Umbilical cord (tissue), 2 donors: ENCODE data around the gene HIF3A. TPM values are rescaled to one million over a fixed set of nuclear protein-coding genes. Genes with fewer than 3 reads are reported as not detected.

ENCODE experiments used
- DNase-seq: peaks from one replicate; pipeline ENCODE4 v3.0.0-alpha.2; 2015; ENCODE audit warnings: low spot score
- total RNA-seq: library from RNA; depleted of rRNA; stranded (reverse); fragments of >200 nt; gene quantifications from one replicate; pipeline ENCODE4 v1.2.3, GENCODE V29; 2014; ENCODE audit warnings: low replicate concordance; ENCODE audit not compliant: insufficient read depth

Gene HIF3A
- total RNA-seq, 1 donor from 2014 or later: 66.4 TPM

DNA sequence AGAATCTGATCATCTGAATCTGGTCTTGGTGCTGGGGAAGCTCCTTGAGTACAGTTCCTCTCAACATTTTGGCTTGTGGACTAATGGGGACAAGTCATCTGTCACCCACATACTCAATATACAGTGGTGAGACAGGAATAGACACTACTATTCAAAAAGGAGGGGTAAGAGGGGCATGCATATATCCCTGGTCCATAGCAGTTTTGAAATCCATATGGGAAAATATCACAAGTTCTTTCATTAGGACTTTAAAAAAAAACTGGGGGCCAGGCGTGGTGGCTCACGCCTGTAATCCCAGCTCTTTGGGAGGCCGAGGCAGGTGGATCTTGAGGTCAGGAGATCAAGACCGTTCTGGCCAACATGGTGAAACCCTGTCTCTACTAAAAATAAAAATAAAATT lies 29.8 kb downstream of the HIF3A start:
- DNase-seq: no peak

DNA sequence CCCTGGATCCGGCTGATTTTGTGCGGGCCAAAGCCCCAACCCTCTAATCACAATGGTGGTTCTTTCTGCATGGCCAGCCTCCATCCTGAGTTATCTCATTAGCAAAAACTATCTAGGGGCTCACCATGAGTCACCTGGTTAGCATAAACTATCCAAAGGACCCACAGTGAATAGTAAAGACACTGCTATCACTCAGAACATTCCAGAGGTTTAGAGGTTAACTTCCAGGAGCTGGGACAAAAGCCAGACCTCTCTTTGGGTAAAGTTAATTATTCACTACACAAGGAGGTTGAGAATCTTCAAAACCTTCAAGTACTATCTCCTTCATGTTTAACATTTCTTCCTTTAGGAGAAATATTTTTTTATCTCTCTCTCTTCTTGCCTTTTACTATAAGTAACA lies 31.2 kb downstream of the HIF3A start:
- DNase-seq: no peak

DNA sequence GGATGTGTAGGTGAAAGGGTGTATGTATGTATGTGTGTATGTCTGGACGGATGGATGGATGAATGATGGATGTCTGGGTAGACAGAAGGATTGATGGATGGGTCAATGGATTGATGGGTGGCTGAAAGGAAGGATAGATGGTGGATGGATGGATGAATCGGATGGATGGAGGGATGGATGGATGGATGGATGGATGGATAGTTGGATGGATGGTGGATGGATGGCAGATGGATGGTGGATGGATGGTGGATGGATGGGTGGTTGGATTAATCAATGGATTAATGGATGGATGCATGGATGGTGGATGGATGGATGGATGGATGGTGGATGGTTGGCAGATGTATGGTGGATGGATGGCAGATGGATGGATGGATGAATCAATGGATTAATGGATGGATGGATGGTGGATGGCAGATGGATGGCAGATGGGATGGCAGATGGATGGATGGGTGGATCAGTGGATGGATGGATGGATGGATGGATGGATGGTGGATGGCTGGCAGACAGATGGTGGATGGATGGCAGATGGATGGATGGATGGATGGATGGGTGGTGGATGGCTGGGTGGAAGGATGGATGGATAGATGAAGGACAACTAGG lies 33.6 kb downstream of the HIF3A start:
- DNase-seq: no peak

DNA sequence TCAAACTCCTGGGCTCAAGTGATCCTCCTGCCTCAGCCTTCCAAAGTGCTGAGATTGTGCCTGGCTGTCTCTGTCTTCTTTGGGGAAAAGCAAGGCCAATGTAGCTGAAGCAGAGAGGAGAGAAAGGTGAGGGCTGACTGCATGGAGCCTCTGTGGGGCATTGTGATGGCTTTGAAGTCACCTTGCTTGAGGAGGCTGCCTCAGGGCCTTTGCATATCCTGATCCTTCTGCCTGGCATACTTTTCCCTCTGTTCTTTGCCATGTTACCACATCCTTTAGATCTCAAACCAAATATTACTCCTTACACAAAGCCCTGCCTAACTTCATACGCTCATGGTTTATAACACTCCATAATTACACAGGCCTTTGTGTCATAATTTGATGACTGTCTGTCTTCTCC lies 40.6 kb downstream of the HIF3A start:
- no peak for DNase-seq

DNA sequence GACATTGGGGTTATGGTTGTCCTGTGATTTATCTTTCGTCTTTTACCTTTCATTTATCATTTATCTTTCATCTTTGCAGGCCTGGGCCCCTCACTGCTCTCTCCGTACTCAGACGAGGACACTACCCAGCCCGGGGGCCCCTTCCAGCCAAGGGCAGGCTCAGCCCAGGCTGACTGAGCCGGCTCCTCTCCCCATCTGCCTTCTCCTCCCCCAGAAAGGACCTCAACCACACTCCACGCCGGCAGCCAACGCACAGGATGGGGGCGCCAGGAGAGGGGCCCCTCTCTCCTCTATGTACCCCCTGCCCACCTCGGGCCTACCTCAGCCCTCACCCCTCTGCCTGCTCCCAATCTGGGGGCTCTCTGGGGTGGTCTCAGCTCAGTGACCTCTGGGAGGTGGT lies 42.6 kb downstream of the HIF3A start:
- peak; percentile 69 for DNase-seq

DNA sequence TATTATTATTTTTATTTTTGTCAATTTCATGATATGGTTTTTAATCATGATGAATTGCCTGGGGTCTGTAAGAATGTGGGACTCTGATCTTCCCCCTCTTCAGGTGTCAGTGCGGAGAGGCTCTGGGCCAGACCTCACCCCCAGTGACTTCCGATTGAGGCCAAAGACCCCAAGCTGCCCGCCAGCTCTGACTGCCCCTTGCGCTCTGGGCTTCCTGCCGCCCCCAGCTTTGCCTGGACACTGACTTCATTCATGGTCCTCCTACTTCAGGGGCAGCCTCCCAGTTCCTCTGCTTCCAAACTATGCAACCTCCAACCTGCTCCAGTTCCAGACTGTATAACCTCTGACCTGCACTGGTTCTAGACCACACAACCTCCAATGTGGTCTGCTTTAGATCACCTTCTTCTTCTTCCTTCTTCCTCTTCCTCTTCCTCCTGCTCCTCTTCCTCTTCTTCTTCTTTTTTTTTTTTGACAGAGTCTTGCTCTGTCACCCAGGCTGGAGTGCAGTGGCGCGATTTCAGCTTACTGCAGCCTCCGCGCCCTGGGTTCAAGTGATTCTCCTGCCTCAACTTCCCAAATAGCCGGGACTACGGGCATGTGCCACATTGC lies 43.3 kb downstream of the HIF3A start:
- DNase-seq: no peak

DNA sequence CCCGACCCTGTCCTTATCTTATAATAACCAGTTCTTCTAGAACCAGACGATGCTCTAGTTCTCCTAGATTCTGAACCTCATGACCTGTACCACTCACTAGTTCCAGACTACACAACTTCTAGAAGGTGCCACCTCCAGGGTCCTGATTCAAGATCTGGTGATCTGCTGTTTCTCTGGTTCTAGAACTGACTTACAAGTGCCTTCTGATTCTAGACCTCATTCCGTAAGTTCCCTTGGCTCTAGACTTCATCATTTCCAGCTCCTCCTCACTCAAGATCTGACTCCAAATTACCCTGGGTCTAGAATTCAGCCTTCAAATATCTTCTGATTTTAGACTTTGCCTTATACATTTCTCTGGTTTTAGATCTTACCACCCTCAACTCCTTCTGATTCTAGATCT lies 45.1 kb downstream of the HIF3A start:
- DNase-seq: no peak

DNA sequence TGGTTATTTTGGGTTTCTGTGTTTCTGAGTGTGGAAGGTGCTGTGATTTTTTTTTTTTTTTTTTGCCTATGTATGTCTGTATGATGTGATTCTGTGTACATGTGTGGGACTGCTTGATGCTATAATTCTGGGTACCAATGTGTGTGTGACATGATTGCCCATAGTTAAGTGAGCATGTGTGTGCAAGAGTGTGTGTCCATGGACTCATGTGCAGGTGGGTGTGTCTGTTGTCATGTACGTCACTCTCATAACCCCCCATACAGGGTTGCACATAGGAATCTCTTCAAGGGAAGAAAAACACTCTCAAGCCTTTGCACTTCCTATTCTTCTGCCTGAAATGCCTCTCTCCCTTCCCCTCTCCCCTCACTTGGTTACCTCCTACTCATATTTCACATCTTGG lies 47.5 kb downstream of the HIF3A start:
- DNase-seq: no peak

DNA sequence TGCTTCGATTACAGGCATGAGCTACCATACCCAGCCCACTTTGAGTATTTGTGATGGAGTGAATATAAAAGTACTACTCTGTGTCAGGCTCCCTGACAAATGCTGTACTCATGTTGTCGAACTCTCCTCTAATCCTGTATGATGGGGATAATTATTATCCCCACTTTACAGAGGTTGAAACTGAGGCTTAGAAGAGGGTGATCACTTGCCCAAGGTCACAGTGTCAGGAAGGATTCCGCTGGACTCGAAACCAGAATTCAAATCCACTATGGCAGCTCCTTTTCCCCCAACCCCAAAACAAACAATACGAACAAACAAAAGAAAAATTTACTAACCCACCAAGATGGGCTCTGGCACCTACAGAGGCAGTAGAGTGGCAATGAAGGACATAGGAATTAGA lies 48.3 kb downstream of the HIF3A start:
- DNase-seq: no peak

DNA sequence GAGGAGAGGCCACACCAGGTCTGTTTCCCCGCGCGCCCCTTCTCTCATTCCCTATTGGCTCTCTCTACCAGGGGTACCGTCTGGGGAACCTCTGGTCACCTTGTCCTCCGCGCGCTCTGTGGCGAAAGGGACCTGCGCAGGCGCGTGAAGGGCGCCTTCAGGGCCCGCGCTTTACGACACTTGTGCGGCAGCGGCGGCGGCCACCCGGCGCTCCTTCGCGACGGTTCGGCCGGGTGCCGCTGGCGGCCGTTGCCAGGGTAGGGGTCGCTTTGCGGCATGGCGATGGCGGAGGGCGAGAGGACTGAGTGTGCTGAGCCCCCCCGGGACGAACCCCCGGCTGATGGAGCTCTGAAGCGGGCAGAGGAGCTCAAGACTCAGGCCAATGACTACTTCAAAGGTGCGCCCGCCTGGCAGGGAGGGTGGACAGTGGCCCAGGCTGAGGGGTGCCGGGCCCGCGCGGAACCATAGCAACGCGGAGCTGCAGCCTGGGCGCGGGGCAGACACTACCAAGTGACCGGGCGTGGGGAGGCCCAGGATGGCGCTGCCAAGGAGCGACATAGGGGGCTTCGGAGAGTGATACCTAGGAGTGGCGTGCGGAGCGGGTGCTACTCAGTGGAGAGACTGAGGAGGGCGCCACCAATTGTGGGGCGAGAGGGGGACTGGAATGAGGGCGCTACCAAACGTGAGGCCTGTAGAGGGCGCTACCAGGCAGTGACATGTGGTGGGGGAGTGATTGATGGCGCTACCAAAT lies 50.2 kb downstream of the HIF3A start, which contains the start of gene PPP5C:
Gene PPP5C, plus strand, starts transcription at position 267 of the 751 bp plus-strand sequence. Its CDS starts 10 bp downstream, at position 277.
- peak; percentile 97 for DNase-seq

DNA sequence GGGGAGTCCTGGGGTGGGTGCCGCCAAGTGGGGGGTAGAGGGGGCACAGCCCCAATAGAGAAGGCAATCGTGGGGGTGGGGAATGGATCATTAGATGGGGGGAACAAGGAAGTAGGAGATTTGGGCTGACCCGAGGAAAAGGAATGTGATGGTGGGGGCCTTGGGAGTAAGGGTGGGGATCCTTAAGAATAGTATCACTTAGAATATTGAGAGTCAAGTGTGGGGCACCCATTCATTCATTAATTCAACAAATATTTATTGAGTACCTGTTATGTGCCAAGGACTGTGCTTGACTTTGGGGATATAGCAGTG lies 50.7 kb downstream of the HIF3A start:
- no peak for DNase-seq

DNA sequence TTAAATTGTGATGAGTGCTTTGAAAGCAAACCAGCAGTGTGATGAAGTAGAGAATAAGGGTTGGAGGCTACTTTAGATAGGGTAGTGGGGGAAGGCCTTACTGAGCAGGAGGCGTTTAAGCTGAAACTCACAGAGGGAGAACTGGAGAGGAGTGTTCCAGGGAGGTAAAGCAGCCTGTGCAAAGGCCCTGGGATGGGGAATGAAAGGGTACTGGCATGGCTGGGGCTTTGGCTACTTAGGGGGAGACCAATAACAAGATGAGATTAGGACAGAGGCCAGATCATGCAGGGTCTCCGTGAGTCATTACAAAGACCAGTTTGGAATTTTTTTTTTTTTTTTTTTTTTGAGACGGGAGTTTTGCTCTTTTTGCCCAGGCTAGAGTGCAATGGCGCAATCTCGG lies 51.1 kb downstream of the HIF3A start:
- DNase-seq: no peak

DNA sequence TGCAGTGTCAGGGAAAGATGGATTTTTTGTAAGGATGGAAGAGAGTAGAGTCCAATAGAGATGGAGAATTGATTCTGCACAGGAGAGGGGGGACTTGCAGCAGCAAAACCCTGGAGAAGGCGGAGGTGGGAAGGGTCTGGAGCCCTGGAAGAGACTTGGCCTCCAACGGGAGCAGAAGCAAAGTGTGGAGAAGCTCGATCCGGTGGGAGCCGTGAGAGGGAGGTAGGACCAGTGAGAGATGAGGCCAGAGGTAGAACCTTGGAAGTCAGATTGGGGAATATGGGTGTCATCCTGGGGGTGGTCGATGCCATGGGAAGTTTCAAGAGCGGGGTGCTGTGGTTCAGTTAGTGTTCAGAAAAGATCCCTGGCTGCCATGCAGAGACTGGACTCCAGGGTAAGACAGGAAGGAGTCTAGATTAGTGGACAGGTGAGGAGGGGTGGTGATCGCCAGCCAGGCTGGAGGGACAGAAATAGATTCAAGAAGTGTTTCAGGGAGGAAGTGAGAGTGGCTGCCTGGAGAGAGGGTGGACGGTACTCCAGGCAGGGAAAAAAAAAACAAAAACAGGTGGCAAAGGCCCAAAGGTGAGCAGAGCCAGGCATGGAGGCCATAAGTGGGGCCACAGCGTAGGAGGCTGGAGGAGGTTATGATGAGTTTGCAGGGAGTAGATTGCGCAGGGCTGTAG lies 52.6 kb downstream of the HIF3A start:
- no peak for DNase-seq

DNA sequence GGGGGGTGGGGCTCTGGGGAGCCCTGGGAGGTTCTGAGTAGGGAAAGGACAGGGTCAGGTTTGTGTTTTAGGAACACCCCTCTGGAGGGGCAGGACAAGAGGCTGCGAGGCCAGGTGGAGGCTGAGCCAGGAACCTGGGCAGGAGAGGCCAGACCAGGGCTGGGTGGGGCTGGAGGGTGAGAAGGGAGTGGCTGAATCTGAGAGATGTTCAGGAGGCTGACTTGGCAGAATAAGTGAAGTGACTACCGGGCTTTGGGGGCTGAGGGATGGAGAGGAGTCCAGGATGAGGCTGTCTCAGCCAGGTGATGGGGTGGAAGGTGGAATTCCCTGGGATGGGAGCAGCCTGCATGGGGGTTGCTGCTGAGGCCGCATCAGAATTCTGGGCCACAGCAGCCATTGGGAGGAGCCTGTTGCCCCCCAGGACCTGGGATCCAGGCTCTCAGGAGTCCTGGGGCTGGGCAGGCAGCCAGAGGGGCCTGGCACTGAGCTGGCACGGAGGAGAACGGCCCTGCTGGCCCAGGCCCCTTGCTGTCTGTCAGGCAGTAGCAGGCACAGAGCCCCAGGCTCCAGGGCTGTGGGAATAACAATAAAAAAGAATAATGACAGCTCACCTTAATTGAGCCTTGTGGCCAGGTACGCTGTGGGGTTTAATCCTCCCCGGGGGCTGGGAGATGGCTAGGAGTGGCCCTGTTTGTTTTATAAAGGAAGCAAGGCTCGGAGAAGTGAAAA lies 53.4 kb downstream of the HIF3A start:
- no peak for DNase-seq

DNA sequence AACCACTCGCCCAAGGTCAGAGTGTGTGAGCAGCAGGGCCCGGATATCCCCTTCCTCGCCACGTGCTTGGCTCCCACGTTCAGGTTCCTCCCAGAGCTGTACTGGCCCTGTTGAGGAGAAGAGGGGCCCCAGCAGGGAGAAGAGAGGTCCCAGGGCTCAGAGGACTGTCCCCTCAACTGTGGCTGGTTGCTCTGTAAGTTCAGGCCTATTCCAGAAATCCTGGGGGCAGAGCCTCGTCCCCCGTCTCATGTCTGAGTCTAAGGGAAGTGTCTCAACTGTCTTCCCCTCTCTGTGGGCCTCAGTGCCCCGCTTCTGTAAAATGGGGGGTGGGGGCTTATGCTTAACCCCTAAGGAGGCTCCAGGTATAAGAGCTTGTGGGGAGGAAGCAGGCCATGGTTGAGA lies 53.9 kb downstream of the HIF3A start:
- no peak for DNase-seq

DNA sequence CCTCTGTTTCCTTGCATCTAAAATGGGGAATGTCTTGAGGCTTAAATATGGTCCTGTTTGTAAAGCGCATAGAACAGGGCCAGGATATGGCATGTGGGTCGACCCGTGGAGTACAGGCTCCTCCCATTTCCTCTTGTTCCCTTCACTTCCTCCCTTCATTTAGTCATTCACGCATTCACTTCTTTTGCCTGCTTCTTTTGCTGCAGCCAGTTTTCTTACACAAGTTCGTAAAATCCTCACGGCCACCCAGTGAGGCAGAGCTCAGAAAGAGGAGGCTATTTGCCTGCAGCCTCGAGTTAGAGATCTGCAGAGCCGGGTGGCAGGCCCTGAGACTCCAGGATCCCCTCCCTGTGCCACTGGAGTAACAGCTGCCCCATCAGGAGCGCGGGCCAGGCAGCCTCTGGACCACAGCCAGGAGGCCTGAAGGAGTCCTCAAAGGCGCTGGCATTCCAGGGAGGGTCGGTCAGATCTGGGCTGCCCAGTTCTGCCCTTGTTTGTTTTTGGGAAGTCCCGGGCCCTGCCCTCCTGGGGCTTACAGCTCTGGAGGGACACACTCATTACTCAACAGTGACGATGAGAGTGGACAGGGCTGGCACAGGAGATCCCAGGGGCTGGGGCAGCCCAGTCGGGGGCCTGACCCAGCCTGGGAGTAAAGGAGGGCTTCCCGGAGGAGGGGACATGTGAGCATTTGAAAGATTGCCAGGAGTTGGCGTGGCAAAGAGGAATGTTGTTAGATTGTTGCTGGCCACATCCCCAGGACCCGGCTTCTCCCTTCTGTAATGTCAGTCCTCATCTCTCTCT lies 54.6 kb downstream of the HIF3A start:
- no peak for DNase-seq

DNA sequence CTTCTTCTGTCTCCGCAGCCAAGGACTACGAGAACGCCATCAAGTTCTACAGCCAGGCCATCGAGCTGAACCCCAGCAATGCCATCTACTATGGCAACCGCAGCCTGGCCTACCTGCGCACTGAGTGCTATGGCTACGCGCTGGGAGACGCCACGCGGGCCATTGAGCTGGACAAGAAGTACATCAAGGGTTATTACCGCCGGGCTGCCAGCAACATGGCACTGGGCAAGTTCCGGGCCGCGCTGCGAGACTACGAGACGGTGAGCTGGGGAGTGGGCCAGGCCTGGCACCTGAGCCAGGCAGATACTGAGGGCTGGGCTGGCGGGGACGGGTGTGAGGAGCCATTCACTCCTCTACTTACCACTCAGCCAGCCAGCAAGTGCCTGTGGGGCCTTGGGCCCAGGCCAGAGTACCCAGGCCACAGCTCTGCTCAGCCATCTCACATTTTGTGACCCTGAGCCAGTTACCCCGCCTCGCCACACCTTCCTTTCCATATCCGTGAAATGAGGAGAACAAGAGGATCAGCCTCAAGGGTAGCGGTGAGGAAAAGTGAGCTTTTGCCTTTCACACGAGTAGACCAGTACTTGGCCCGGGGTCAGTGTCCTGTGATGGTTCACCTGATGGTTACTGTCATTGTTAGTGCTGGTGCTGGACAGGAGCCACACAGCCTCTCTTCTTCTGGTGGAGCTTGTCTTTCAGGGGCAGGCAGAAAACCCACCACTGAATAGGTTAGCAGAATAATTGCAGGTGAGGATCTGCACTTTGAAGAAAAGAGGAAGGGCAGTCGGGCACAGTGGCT lies 57.1 kb downstream of the HIF3A start:
- DNase-seq: no peak

DNA sequence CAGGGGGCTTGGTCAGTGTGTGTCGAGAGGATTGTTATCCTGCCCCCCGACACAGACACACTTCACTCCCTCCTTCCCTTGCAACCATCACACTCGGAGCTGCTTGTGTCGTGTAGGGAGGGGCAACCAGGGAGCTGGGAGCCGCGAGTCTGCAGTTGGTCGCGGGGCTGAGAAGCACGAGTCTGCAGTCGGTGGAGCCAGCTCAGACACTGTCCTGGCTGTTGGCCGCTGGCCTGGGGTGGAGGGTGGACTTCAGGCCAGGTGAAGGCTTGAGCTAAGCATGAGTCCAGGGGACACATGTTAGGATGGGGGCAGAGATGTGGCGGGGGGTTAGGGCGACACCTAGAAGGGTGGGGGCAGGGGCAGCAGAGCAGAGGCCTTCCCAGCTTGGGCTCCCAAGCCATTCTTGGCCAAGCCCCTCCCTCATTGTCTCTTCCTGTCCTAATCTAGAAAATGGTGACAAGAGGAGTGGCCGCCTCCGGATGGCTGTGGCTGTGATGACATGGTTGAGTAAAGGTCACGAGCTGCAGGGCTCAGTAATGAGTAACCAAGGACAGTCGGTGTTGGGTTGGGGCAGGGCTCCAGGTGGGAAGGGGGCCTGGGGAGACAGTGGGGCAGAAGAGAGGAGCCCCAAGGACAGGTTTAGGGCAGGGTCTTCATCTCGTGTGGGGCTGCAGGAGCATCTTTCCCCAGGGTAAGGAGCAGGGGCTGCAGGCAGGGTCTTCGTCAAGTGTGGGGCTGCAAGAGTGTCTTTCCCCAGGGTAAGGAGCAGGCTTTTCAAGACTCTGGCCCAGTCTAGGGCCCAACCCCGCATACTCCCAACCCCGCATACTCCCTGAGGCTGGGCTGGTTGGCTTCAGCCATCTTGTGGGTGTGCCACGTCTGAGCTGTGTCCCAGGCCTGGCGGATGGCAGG lies 58.6 kb downstream of the HIF3A start:
- no peak for DNase-seq
